NCI-H2196 (cell line): ENCODE measurements around the gene NELL1.
A peak's percentile ranks its signal among the peaks of the same experiment; 100 is the strongest.
"Not testable (repeated sequence)": the region's sequence is repeated elsewhere in the genome, so short reads cannot be mapped to it uniquely, and the experiment has no call there.

Experiments
- DNase-seq: peaks from one replicate; lab custom pipeline; 2025; ENCODE audit not compliant: unreplicated experiment; lab: John Stamatoyannopoulos, UW

The NELL1 gene

GRCh38 chr11:21174781-21175180, 505.4 kb downstream of the NELL1 start:
- DNase-seq: no peak

- no peak for DNase-seq
These were observed 508.0 kb downstream of the NELL1 start for GRCh38 chr11:21177379-21177778.

DNA sequence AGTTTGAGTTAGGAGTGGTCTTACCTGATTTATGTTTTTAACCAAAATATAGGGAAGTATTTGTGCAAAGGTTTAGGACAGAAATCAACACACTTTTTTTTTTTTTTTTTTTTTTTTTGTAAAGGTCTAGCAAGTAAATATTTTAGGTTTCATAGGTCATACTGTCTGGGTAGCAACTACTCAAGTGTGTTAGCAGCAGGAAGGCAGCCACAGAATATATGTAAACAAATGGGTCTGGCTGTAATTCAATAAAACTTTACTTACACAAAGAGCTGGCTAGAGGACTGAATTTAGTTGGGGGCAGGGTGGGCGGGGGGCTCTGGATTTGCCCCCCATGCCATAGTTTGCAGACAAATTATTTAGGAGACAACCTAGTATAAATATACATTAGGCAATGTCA, 510.4 kb downstream of the NELL1 start:
- DNase-seq: peak; percentile 11

DNA sequence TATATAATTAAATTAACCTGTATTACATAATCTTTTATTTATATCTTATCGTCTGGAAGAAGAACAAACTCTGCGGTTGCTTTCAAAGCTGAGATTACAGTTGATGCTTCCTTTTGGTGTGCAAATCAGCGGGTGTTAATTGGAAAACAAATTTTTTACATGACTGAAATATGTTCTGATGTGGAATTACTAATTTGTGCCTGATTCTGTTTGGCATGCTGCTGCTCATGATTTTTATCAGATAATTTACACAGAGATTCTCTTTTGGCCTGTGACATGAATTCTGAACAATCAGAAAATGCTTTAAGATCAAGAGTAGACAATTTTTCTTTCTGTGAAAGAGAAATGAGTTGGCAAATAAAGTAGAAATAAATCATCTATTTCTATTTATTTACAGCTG, 510.8 kb downstream of the NELL1 start:
- DNase-seq: no peak

DNA sequence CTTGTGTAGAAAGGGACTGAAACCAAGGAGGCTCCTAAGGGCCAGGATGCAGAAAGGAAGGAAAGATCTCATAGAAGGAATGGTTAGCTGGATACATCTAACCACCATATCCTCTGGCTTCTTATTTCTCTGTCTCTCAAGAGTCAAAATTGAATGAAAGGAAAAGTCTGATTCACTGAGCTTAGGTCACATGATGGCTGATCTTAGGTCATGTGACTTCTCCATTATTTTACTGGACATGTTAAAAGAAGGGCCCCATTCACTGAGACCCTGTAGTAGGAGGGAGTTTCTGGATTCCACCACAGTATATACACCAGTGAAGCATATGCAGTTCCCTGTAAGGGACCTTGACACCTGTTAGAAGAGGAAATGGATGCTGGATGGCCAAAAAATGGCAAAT, 516.6 kb downstream of the NELL1 start:
- DNase-seq: no peak

GRCh38 chr11:21190181-21190580, 520.8 kb downstream of the NELL1 start:
- DNase-seq: no peak

- no peak for DNase-seq
These were observed 526.6 kb downstream of the NELL1 start for GRCh38 chr11:21195995-21196394.

- DNase-seq: no peak
These were observed 529.1 kb downstream of the NELL1 start for GRCh38 chr11:21198498-21198897.

- DNase-seq: no peak
These were observed 535.8 kb downstream of the NELL1 start for GRCh38 chr11:21205205-21205604.

DNA sequence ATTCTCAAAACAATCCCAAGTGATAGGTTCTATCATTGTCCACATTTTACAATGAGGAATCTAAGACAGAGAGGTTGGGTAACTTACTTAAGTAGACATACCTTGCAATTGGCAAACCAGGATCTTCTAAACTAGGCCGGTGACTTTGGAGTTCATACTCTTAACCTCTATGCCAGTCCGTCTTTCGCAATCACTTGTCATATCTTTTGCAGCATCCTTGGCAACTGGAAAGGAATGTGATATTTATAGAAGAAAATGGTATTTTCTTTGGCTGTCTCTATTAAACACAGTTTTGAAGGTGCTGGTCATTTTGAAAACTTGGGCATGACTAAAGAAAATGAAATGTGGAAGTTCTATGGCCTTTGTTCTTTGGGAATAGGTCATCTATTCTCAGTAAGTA, 556.5 kb downstream of the NELL1 start:
- DNase-seq: no peak

DNA sequence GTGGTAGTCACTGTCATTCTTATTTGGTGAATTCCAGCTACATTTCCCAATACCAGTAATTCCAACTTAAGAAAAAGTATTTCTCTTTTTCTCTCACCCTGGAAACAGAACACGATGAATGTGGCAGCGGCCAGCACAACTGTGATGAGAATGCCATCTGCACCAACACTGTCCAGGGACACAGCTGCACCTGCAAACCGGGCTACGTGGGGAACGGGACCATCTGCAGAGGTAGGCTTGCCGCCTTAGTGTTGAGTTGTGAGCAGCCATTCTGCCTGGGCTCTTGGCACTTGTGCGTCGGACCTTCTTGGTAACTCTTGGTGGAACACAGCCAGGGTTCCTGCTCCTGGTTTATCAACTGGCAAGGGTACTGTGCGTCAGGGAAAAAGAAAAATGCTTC, 559.8 kb downstream of the NELL1 start:
- no peak for DNase-seq

- DNase-seq: no peak
These were observed 580.8 kb downstream of the NELL1 start for GRCh38 chr11:21250196-21250595.

DNA sequence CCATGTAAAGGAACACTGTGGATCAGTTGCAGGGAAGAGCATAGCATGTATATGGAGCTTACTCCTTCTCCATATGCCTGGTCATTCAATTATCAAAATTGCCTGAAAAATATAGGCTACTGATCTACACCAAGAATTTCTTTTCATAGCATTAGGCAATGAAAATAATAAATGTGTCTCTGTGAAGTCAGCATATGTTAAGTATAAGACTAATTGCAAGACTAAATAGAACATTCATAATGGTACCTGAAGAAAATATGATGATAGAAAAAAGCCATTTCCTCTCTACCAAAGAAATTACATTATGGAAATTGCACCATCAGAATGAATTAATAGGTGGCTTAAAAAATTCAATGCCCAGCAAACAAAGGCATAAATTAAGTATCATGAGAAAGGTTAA, 584.7 kb downstream of the NELL1 start:
- DNase-seq: no peak

DNA sequence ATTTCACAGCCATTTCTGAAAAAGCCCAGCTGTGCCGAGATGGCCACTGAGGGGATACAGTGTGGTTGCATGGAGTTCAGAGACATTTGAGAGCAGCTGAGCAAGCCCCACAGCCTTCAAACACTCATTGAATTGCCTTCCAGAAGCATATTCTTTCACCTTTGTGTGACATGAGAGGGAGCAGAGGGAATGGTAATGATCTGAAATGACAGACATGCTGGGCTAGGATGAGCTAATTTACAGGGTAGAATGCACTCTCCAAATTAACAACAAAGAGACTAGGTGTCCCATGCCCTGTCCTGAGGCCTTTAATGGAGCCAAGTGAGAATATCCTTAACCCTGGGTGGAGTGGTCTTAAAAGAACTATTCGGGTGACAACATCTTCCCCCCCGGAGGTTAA, 585.4 kb downstream of the NELL1 start:
- no peak for DNase-seq

DNA sequence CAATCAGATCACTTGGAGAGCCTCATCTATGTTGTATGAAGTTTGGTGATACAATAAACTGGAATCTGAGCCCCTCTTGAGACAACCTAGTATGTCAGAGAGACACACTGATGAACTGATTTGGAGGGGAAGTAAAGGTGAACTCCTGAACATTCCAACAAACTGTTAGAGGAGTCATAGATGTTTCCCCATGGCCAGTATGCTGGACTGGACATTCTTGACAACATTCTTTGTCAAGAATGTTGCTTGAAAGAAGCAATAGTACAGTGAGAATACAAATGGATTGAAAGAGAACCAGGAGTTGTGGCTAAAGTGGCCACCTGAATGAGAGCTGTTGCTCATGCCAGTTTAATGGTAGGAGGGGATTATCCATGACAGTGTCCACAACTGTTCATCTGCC, 588.1 kb downstream of the NELL1 start:
- no peak for DNase-seq

GRCh38 chr11:21258414-21258813, 589.0 kb downstream of the NELL1 start:
- DNase-seq: no peak

- no peak for DNase-seq
These were observed 590.7 kb downstream of the NELL1 start for GRCh38 chr11:21260101-21260500.

DNA sequence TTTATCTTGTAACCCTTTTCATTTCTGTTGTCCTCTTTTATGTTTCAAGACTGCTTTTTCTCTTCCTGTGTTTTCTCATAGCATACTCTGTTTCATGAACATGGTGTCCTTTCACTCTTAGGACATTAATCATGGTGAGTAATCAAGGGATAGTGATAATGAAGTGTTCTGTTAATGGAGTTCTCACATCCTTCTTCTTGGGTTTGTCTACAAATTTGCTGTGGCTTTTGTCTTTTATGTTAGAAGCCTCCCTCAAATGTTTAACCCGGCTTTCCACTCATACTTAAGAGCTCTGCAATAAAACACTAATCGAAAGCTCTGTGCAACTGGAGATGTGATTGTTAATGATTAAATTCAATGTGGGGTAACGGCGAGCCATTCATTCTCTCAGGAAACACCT, 593.6 kb downstream of the NELL1 start:
- no peak for DNase-seq

GRCh38 chr11:21264125-21264524, 594.7 kb downstream of the NELL1 start:
- DNase-seq: no peak

DNA sequence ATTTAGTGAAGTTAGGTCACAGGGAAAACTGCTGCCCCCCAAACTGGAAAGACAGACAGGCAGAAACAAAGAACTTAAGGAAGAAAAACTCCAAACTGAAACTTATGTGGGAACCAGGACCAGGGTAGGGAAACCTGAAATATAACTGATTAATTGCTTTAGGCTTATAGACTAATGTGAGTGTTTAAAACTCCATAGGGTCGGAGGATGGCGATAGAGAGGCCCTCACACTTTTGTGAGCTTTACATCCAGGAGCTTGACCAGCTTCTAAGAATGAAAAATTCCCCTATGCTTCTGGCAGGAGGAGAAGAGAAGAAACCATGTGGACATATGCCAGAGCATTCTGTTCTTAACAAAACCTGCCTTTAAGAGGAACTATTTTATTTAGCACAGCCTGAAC, 598.6 kb downstream of the NELL1 start:
- DNase-seq: no peak

DNA sequence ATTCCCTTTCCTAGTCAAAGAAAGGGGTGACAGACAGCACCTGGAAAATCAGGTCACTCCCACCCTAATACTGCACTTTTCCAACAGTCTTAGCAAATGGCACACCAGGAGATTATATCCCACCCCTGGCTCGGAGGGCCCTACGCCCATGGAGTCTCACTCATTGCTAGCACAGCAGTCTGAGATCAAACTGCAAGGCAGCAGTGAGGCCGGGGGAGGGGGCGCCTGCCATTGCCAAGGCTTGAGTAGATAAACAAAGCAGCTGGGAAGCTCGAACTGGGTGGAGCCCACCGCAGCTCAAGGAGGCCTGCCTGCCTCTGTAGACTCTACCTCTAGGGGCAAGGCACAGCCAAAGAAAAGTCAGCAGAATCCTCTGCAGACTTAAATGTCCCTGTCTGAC, 602.8 kb downstream of the NELL1 start:
- not testable (repeated sequence) for DNase-seq

DNA sequence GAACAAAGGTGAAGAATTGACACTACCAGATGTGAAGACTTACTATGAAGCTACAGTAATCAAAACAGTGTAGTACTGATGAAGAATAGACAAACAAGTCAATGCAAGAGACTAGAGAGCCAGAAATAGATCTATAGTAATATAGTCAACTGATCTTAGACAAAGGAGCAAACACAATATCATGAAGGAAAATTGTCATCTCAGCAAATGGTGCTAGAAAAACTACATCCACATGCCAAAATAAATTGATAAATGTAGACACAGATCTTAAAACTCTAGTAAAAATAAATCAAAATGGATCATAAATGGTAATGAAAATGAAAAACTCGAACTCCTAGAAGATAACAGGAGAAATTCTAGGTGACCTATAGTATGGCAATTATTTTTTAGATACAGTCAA, 609.5 kb downstream of the NELL1 start:
- no peak for DNase-seq

DNA sequence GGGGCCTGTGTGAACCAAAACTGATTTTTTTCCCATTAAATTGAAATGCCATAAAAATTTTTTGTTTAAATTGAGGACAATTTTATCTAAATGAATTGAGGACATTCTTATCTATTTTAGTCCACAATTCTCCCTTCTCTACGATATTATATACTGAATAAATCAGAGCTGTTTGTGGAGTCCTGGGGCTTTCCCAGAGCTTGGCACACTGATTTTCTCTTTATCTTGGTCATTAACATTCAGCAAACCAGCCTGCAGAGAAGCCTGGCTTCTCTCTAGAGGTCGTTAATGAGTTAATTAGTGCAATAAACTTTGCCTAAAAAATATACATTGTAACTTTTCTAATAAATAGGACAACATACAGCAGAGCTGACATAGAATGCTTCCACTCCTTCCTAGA, 615.7 kb downstream of the NELL1 start:
- DNase-seq: no peak

DNA sequence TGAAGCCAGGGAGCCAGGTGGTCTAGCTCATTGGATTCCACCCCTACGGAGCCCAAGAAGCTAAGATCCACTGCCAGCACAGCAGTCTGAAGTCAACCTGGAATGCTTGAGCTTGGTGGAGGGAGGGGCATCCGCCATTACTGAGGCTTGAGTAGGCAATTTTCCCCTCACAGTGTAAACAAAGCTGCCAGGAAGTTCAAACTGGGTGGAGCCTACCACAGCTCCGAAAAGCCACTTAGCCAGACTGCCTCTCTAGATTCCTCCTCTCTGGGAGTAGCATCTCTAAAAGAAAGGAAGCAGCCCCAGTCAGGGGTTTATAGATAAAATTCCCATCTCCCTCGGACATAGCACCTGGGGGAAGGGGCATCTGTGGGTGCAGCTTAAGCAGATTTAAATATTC, 620.3 kb downstream of the NELL1 start:
- DNase-seq: no peak
